Transverse colon (tissue), 4 donors: ENCODE results near the gene SOCS3. TPM values are rescaled to one million over a fixed set of nuclear protein-coding genes. Genes with fewer than 3 reads are reported as not detected.

ENCODE experiments used
- DNase-seq: peaks from one replicate; pipeline ENCODE4 v3.0.0-alpha.2; 2019
- H3K27ac ChIP-seq, 4 donors: fragments of 200-600 bp; sonication (generic); 2 replicates each; pipeline ENCODE4 v1.5.1; 2016 to 2018; ENCODE audit warnings: inconsistent platforms in 4 of 4
- H3K27me3 ChIP-seq: fragments of 200-600 bp; sonication (generic); 2 replicates; pipeline ENCODE4 v1.5.1; 2017; ENCODE audit warnings: inconsistent platforms
- H3K36me3 ChIP-seq, 4 donors: fragments of 200-600 bp; sonication (generic); 2 replicates each; pipeline ENCODE4 v1.5.1; 2017 to 2019; ENCODE audit warnings: inconsistent platforms in 4 of 4
- H3K4me1 ChIP-seq, 4 donors: fragments of 200-600 bp; sonication (generic); 2 replicates each; pipeline ENCODE4 v1.5.1; 2017 to 2020; ENCODE audit warnings: inconsistent platforms in 4 of 4
- H3K4me3 ChIP-seq, 4 donors: fragments of 200-600 bp; sonication (generic); 1 replicate in 1 of 4; 2 replicates in 3 of 4; pipeline versions ENCODE4 v1.5.1 to v1.6.1; 2017 to 2019; ENCODE audit warnings: inconsistent platforms in 4 of 4
- H3K9me3 ChIP-seq, 2 donors: fragments of 200-600 bp; sonication (generic); 2 replicates each; pipeline ENCODE4 v1.5.1; 2017 to 2019; ENCODE audit warnings: inconsistent platforms in 2 of 2
- EP300 ChIP-seq: sonication (generic); formaldehyde crosslinking; IDR thresholded peaks from one replicate; pipeline ENCODE4 v1.6.1; 2017; ENCODE audit warnings: antibody characterized with exemption, low read depth
- POLR2A ChIP-seq: fragments of 450-650 bp; IDR thresholded peaks from one replicate; pipeline ENCODE4 v1.6.1; 2016; ENCODE audit warnings: antibody characterized with exemption, mild to moderate bottlenecking, moderate library complexity
- POLR2AphosphoS5 ChIP-seq, 3 donors: sonication (generic); formaldehyde crosslinking; IDR thresholded peaks; one replicate each; pipeline ENCODE4 v1.6.1; 2016; ENCODE audit warnings: antibody characterized with exemption in 3 of 3
- WGBS, 2 donors: methylation state at CpG; one replicate each; pipeline ENCODE4 v1.1.5; 2018; ENCODE audit warnings: low coverage in 1 of 2; 5-methylcytosine and 5-hydroxymethylcytosine counted together
- in situ Hi-C, 4 donors: fragments of 200-750 bp; cut with MboI; loops; one replicate each; pipeline versions ENCODE4 v1.15.0 to v1.15.1; 2017; ENCODE audit warnings: low sequenced_read_pairs in 3 of 4, low pct_ligation_motif_present in 1 of 4, low pct_unique_long_range_greater_than_20kb in 1 of 4
- intact Hi-C: fragments of 100-400 bp; cut with DNase I; formaldehyde crosslinking; loops from one replicate; pipeline ENCODE4 v1.15.1; 2023; ENCODE audit warnings: low total_unique reads
- small RNA-seq, 4 donors: library from RNA; depleted of rRNA; stranded (forward); fragments of <200 nt; gene quantifications; one replicate each; pipeline ENCODE3, GENCODE V24; 2016
- total RNA-seq, 4 donors: library from RNA; depleted of rRNA; stranded (reverse); fragments of >200 nt; gene quantifications; one replicate each; pipeline ENCODE4 v1.1.0, GENCODE V29; 2016
- TF ChIP-seq, protein P1 (sequence below), 5 experiments: fragments of 200-600 bp in 3 of 5; fragments of 450-650 bp in 2 of 5; sonication (generic) in 3 of 5; IDR thresholded peaks; 1 replicate in 2 of 5; 2 replicates in 3 of 5; pipeline ENCODE4 v1.5.1; 2016 to 2017; ENCODE audit warnings: antibody characterized with exemption in 5 of 5, inconsistent platforms in 3 of 5, mild to moderate bottlenecking in 2 of 5, moderate library complexity in 1 of 5

Gene SOCS3
- total RNA-seq, 4 donors from 2014 or later = 22.3 to 230 (median 37.6) TPM

DNA sequence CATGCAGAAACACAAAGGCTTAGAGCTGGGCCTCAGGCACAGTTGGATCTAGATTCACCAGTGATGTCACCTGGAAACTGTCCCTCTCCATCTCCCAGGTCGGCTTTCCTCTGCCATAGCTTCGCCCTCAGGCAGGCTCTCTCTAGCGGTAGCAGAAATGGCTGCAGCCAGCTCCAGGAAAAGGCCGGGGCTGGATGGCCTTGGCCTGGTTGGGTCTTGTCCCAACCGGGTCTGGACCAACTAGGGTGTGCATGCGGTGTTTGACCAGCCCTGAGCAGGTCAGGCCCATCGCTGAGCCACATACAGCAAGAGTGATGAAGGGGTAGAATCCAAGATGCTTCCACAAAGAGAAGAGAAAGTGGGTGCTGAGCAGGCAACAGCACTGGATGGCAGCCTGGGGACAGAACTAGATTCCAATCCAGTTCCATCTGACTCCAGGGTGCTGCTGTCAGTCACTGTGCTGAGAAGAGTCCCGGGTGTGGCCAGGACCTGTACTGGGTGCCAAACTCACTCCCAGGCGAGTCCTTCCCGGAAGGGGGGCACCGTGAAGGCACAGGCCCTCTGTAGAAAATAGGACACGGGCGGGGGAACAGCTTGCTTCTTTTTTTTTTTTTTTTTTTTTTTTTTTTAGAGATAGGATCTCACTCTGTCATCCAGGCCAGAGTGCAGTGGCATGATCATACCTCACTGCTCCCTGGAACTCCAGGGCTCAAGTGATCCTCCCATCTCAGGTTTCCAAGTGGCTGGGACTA is 51.8 kb downstream of the SOCS3 start:
- no peak overlapping the region for H3K27ac ChIP-seq

DNA sequence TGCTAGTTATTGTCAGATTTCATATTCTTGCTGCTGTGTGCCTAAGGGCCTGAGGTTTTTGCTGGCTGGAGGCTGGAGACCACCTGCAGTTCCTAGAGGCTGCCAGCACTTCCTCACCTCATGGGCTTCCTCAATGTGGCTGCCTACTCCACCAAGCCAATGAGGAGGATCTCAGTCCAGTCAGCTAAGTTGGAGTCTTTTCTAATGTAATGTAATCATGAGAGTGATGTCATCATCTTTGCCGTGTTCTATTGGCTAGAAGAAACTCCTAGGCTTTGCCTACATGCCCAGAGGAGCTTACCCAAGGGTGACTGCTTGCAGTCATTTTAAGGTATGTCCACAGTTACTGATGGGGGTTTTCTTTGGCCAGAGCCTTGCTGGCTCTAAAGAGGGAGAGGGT is 53.0 kb downstream of the SOCS3 start:
- H3K27me3 ChIP-seq = no peaks in the 10 kb centered on the region
- in situ Hi-C loops (no loop called here), intact Hi-C loops (no loop called here)
- no peak overlapping the region for H3K27ac ChIP-seq
- no peaks in the 10 kb centered on the region for H3K36me3 ChIP-seq
- WGBS, 2 donors = 60% methylated on average over 1 of the region's 1 CpG; no CpG with 5 or more reads in 1 of the 2 donors
- DNase-seq = no peak
- TF ChIP-seq POLR2AphosphoS5 (IDR thresholded peaks at IDR 0.05) (no peak), POLR2A (no peak), EP300 (no peak)
- TF ChIP-seq, protein P1, sequence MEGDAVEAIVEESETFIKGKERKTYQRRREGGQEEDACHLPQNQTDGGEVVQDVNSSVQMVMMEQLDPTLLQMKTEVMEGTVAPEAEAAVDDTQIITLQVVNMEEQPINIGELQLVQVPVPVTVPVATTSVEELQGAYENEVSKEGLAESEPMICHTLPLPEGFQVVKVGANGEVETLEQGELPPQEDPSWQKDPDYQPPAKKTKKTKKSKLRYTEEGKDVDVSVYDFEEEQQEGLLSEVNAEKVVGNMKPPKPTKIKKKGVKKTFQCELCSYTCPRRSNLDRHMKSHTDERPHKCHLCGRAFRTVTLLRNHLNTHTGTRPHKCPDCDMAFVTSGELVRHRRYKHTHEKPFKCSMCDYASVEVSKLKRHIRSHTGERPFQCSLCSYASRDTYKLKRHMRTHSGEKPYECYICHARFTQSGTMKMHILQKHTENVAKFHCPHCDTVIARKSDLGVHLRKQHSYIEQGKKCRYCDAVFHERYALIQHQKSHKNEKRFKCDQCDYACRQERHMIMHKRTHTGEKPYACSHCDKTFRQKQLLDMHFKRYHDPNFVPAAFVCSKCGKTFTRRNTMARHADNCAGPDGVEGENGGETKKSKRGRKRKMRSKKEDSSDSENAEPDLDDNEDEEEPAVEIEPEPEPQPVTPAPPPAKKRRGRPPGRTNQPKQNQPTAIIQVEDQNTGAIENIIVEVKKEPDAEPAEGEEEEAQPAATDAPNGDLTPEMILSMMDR (IDR thresholded peaks at IDR 0.05) = no peak
- H3K4me1 ChIP-seq = no peaks in the 10 kb centered on the region
- H3K9me3 ChIP-seq = peaks cover 0 to 5% of the 10 kb centered on the region in 2 donors
- H3K4me3 ChIP-seq = no peak overlapping the region

More for the DNA sequence above, 51.8 kb downstream of the SOCS3 start:
- DNase-seq = no peak
- Histone ChIP-seq H3K27me3 (no peaks in the 10 kb centered on the region), H3K9me3 (peaks cover 0 to 5% of the 10 kb centered on the region in 2 donors), H3K4me3 (no peak overlapping the region), H3K4me1 (no peaks in the 10 kb centered on the region), H3K36me3 (no peaks in the 10 kb centered on the region)
- in situ Hi-C loops = no loop called here
- intact Hi-C loops = no loop called here
- WGBS, 2 donors = 79 to 100% methylated on average over 3 to 13 of the region's 13 CpGs
- TF ChIP-seq EP300 (no peak), POLR2AphosphoS5 (IDR thresholded peaks at IDR 0.05) (no peak), POLR2A (no peak)
- TF ChIP-seq, protein P1 (IDR thresholded peaks at IDR 0.05) = no peak

Small RNA genes within 50 kb of the gene (small RNA-seq; reads per million reads assigned to genes)
- gene RF00415 (0 reads per million in 4 donors), gene RN7SL236P (0 reads per million in 4 donors)

Other genes with a start within 250 kb of the SOCS3 start
- gene TMC6, start 231.3 kb downstream of the SOCS3 start, total RNA-seq = 100 to 1,000 TPM in 1 of 4 donors, 10 to 100 TPM in 3; 39.7 to 181 (median 68.0) TPM
- 10 to 100 TPM in 2 of 4 donors, 1 to 10 TPM in 2; 1.2 to 40.8 (median 9.8) TPM for gene TMC8, start 229.3 kb downstream of the SOCS3 start, total RNA-seq
- gene C17orf99, start 213.7 kb downstream of the SOCS3 start, total RNA-seq = not detected
- gene SYNGR2, start 191.5 kb downstream of the SOCS3 start, total RNA-seq = 100 to 1,000 TPM; 102 to 121 (median 106) TPM
- gene TK1, start 173.0 kb downstream of the SOCS3 start, total RNA-seq = 10 to 100 TPM in 1 of 4 donors, 1 to 10 TPM in 3; 7.4 to 27.9 (median 9.4) TPM
- gene AFMID, start 172.7 kb downstream of the SOCS3 start, total RNA-seq = 10 to 100 TPM; 33.7 to 82.4 (median 60.4) TPM
- 1 to 10 TPM; 1.2 to 7.9 (median 3.6) TPM for gene BIRC5, start 145.8 kb downstream of the SOCS3 start, total RNA-seq
- gene TMEM235, start 128.4 kb downstream of the SOCS3 start, total RNA-seq = not detected
- gene PGS1, start 18.6 kb upstream of the SOCS3 start, total RNA-seq = 10 to 100 TPM; 32.1 to 77.6 (median 60.1) TPM
- gene DNAH17, start 217.3 kb upstream of the SOCS3 start, total RNA-seq = under 1 TPM in 1 of 4 donors, not detected in 3; under 0.01 TPM